T follicular helper cell (primary cell): ENCODE results near the gene HIPK3.
"Not testable (repeated sequence)": the region's sequence is repeated elsewhere in the genome, so short reads cannot be mapped to it uniquely, and the experiment has no call there.

Source experiments
- DNase-seq: peaks from one replicate; pipeline ENCODE4 v3.0.0-alpha.2; 2020; ENCODE audit warnings: low read depth

The HIPK3 gene

DNA sequence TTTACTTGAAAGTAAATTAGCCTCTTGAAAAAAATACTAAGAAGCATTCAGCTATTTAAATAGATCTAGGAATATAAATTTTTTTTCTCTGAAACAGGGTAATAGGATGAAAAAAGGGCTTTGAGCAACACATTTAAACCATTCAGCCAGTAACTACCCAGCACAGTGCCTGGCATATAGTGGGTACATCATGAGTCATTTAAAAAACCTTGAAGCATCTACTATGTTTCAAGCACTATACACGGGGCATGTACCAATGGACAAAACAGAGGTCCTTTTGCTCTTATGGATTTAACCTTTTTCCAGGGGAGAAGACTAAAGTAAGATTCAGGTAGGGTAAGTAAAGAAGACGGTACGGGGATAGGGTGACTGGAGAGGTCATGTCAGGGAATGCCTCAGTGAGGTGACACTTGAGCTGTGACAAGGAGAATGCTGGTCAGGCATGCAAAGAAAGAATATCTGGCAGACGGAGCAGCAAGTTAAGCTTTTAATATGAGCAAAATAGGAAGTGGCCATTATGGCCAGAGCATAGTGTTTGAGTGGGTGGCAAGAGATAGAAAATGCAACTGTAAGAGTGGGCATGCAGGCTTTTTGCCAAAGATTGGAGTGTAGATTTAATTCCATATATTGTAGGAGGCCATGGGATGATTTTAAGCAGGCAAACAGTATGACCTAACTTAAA lies 101.1 kb downstream of the HIPK3 start:
- no peak for DNase-seq

DNA sequence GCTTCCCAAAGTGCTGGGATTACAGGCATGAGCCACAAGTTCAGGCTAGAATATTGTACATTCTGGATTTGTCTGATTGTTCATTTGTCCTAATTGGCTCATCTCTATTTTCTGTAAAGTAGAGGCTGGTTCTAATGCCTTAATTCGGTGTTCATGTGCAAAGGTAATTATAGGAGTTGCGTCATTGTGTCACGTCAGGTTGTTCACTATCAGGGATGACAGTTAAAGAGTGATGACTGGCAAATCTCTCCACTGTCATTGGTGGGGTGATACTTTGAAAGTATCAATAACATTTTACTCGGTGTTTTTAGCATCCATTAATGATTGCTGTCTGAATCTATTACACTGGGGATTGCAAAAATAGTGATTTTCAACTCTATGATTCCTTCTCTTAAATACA lies 103.5 kb downstream of the HIPK3 start:
- DNase-seq: no peak

DNA sequence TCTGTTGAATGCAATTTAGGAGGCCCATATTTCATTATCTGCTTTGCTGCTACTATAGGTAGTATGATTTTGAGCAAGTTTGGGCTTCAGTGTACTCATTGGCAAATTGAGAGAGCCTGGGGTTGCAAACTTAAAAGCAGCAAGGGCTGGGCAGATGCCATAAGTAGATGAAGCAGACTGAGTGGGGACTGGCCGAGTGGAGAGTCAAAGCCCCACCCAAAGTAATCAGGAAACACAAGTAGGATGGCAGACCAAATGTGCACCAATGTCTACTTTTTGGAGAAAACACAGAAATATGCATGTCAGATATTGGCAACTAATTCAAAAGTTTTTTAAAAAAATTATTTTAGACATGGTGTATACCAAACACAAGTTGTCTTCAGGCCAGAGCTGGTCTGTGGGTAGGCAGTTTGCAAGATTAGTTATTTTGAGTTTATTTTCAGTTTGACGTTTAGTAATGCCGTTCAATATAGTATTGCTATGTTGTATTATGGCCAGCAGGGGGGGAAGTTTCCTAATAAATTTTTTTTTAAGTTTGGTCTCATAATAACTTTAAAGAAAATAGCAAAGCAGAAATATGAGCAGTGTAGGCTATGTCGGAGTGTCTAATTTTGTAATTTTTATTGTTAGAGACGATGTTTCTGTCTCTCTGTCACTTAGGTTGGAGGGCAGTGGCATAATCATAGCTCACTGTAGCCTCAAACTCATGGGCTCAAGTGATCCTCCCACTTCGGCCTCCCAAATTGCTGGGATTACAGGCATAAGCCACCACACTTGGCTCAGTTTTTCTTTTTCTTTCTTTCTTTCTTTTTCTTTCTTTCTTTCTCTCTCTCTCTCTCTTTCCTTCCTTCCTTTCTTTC lies 105.1 kb downstream of the HIPK3 start:
- no peak for DNase-seq

DNA sequence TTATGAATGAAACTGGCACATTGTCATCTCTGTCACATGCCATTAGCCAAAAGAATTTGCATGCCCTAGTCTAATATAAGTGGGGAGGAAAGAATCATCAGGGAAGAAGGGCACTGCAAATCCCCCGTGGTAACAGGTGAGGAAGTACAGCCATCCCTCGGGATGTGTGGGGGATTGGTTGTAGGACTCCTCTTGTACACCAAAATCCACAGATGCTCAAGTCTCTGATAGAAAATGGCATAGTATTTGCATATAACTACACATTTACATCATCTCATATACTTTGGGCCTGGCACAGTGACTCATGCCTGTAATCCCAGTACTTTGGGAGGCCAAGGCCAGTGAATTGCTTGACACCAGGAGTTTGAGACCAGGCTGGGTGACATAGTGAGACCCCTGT lies 109.7 kb downstream of the HIPK3 start:
- DNase-seq: no peak

DNA sequence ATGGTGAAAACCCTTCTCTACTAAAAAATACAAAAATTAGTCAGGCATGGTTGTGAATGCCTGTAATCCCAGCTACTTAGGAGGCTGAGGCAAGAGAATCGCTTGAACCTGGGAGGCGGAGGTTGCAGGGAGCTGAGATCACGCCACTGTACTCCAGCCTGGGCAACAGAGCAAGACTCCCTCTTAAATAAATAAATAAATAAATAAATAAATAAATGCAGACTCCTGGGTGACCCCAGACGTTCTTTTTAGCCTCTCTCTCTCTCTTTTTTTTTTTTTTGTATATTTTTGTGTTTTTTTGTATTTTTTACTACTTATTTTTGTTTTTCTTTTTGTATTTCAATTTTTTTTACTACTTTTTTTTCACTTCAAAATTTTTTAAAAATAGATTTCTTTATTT lies 111.3 kb downstream of the HIPK3 start:
- not testable (repeated sequence) for DNase-seq

DNA sequence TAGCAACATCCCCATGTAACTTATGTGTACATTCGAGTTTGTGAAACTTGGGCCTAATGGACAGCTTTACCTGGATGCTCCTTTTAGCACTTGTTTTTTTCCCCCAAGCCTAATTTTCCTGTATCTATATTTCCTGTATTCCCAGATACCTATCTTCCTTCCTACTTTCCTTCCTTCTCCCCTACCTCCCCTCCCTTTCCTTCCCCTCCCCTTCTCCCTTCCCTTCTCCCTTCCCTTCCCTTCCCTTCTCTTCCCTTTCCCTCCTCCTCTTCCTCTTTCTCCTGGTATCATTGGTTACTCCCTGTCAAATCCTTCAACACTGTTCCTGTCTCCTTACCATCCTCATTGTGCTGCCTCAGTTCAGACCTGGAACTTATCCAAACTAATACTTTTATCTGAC lies 111.8 kb downstream of the HIPK3 start:
- DNase-seq: no peak

DNA sequence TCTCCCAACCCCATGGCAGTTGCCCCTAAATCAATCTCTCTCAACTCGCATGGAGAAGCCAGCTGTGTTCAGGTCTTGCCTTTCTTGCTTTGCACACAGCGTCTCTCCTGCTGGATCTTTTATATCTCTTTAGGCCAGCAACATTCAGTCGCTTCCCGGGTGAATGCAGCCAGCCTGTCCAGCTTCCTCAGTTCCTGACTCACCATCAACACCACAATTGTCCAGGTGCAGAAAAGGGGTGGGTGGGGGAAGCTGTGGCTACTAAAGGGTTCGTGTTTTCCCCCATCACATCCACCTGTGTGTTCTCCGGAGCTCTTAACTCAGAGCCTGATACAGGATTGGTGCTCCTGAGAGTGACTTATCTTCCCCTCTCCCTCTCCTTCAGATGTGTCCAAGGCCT lies 116.5 kb downstream of the HIPK3 start:
- no peak for DNase-seq

DNA sequence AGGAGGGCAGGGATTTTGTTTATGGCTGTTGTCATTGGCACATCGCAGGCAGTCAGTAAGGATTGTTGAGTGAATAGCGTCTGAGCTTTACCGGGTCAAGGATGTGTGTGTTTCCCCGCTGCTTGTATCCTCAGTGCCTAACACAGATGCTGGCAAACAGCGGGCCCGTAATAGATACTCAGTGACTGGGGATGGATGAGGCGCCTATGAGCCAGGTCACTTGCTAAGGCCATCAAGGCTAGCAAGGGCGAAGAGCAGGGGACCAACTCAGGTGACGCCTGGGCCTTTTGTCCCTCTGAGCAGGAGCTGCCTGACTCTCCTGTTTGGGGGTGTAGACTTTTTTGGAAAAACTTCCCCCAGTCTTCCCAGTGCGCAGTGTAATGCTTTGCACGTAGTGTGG lies 118.1 kb downstream of the HIPK3 start:
- no peak for DNase-seq

DNA sequence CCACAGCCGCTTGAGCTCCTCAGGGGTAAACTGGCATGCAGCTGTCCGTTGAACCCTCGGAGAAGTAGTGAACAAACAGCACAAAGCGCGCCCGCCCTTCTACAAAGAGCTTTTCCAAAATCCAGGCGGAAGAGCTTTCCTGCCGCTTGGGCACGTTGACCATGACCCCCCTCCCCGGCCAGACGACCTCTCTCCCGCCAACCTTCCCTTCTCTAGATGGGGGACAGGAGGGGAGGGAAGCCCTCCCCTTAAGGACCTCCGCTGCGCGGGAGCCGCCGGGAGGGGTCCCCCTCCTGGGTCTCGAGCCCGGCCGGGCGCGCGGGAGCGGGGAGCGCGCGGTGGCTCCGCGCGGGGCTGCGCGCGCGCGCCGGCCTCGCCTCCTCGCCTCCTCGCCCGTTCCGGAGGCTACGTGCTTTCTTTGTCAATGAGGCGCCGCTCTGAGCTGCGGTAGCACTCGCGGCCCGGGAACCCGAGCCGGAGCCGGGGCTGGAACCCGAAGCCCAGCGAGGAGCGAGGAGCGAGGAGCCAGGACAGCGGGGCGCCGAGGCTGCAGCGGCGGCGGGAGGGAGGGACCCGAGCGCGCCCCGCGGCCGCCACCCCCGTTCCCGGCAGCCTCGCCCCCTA lies 118.6 kb downstream of the HIPK3 start, which contains the start of gene KIAA1549L:
TSS of gene KIAA1549L (plus strand) at position 421 of the 624 bp plus-strand sequence.
- DNase-seq: no peak

DNA sequence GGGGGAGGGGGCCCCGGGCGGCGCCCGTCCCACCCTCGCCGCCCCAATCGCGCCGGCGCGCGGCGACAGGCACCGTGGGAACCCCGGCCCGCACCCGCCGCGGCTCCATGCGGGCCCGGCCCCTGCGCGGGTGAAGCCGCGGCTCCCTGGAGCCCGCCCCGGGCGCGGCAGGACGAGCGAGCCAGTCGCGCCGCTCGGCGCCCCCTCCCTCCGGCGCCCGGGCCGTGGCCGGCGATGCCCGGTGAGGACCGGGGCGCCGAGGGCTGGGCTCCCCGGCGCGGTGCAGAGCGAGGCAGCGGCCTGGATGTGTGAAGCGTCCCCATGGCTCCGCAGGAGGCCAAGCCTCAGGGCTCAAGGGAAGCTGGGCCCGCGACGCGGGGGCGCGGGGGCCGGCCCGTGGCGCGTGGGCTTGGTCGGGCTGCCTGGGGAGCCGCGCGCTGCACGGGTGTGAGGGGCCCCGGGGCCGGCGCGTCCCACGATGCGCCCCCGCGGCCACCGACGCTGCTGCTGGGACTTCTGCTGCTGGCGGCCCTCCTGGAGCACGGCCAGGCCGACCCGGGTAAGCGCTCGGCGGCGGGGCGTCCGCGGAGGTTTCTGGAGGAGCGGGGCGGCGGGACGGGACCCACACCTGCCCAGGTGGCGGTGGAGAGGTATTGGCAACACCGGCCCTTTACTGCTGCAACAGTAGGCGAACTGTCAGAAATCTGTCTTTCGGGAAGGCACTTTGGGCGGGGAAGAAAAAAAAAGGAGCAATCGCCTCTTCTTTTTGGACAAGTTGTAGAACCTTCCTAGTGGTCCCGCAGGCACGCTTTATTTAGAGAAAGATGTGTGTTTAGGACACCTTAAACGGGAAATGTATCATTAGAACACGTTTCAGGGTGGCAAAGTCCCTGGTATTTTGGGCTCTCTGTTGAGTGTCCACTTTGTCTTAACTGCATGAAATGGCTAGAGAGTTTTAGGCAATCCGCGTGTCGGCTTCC lies 119.4 kb downstream of the HIPK3 start:
- DNase-seq: no peak

DNA sequence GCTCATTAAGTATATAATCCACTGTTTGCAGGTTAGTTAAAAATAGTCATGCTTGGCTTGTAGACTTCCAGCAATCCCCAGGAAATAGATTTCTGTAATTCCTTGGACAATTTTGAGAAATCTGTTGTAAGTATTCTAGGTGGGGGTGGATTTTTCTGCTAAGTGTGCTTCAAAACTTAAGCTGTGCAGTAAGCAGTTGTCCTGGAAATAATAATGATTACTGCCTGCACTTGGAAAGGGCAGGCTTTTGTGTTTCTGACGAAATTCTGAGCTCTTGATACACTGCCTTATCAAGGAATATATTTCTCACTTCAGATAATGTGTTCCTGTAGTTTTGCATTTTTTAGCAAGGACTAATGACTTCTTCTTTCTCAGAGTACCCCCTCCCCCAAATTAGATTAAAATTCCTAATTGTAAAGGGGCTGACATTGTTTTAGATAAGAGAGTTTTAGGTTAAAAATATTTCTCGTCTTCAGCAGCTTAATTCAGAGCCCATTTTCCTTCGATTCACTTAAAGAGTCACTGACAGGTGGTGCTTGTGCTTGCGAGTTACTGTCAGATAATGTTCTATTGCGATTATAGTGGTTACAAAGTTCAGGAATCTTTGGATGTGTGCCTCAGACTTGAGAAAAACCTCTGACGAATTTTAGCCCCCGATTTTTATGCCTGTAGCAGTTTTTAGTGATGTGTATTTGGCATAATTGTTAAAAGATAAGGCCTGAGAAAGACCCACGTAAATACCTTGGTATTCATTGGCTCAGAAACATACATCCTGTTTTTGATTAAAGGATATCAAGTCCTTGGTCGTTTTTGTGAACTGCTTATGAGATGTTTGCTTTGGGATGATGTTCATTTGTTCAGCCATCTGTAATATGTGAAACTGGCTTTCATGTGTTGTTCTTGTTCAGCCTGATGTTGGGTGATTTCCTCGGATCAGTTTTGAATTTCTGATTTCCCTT lies 120.5 kb downstream of the HIPK3 start:
- no peak for DNase-seq

DNA sequence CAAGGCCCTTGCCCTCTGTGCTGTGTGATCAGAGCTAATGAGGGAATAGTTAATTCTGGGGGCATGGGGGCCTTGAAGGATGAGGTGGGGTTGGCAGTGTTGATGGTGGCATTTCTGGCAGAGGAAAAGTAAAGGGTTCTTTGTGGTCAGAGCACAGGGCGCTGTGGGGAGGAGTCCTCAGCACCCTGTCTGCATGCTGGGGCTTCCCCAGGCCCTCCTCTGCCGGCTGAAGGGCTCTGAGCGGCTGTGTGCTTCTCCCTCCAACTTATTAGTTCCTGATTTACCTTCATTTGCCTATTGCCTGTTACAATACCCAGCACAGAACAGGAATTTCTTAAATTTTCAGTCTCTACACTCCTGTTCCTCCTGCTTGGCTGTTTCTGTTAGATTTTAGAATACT lies 122.8 kb downstream of the HIPK3 start:
- DNase-seq: no peak

DNA sequence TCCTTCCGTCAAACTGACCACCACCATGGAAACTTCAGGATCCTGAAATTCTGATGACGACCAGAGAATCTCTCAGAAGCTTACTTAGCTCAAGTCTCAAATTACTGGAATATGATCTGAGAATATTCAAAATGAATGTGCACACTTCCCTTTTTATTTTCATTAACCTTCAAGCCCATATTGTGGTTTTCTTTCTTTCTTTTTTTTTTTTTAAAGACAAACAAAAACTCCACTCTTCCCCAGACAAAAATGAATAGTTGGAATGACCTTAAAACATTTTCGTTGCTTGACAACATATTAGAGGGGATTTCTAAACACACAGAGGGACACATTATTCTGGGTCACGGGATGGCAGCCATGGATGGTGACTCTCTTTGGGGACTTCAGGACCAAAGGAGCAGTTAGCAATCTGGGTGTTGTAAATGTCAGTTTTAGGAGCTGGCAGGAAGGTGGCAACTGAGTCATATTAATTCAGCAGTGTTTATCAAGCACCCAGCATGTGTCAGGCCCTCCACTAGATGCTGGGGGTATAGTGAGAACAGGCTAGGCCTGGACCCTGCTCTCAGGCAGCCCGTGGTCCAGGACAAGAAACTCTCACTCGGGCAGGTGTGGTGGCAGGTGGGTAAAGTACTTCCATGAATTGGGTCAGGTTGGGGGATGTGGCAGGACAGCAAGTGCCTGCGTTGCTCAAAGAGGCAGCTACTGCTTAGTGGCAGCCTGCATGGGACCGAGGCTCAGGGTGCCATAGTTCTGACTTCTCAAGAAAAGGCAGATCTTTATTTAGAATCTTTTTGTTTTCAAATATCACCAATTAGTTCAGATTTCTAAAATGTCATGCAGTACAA lies 126.1 kb downstream of the HIPK3 start:
- no peak for DNase-seq

DNA sequence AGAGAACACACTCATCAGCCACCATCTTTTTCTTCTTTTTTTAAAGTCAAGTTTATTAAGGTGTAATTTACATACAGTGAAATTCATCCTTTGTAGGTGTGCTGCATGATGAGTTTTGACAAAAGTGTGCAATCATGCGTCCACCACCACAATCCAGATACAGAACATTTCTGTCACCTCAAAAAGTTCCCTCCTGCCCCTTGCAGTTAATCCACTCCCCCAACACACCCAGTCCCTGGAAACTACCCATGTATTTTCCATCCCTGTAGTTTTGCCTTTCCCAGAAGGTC lies 126.7 kb downstream of the HIPK3 start:
- no peak for DNase-seq

DNA sequence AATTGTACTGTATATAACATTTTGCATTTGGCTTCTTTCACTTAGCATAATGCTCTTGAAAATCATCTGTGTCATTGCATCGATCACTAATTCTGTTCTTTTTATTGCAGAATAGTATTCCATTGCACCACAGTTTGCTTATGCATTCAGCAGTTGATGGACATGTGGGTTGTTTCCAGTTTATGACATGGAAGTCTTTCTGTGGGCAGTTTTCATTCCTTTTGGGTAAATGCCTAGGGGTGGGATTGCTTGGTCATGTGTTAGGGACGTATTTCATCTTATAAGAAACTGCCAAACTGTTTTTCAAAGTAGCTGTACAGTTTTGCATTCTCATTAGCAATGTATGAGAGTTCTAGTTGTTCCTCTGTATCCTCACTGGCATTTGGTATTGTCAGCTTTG lies 127.0 kb downstream of the HIPK3 start:
- no peak for DNase-seq

DNA sequence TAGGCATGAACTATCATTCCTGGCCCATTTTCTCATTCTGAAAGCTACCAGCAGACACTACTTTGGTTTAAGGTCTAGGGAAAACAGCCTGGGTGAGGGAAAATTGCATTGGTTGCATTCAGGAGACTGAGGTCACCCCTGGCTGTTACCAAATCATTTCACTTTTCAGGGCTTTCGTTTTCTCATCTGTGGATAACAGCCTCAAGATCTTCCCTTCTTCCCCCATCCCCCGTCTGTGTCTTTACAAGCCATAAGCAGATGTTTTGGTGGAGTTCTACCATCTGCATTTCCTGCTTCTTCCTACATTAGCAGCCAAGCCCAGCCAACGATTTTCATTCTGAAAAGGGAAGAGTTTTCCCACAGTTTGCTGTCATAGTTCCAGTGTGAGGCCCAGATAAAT lies 130.4 kb downstream of the HIPK3 start:
- DNase-seq: no peak

DNA sequence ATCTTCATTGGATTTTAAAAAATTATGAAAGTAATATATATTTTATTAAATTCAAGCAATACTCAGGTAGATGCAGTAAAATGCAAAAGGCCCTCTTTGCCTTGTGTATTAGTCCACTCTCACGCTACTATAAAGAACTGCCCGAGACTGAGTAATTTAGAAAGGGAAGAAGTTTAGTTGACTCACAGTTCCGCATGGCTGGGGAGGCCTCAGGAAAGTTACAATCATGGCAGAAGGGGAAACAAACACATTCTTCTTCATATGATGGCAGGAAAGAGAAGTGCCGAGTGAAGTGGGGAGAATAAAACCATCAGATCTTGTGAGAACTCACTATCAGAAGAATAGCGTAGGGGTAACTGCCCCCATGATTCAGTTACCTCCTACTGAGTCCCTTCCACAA lies 130.8 kb downstream of the HIPK3 start:
- DNase-seq: no peak

DNA sequence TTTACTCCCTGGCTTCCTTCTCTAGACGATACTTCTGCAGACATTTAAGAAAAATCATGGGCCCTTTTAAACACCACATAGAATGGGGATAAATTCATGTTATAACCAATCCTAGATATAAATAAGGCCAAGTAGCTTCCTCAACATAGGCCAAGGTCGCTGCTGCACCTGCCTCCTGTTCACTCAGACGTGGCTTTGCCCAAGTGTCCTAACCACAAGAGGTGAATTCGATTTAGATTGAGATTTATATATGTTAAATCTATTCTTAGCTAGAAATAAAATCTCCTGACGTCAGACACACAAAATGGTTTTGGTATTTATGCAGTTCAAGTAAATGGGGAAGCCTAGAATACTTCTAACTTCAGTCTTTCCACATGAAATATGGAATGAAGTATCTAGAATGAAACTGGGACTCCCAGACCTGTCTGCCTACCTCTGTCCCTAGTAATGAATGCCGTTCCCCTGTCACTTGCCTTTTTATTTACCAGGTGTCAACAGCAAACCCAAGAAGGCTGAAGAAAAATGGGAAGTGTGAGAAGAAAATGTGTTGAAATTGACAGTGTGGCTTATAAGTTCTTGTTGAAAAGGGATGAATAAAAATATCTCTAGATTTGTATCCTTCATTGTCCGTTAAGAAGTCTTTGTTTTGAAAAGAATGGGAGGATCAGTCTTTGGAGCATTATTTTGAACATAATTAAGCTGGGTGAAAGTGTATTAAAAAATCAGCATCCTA lies 131.8 kb downstream of the HIPK3 start:
- no peak for DNase-seq

DNA sequence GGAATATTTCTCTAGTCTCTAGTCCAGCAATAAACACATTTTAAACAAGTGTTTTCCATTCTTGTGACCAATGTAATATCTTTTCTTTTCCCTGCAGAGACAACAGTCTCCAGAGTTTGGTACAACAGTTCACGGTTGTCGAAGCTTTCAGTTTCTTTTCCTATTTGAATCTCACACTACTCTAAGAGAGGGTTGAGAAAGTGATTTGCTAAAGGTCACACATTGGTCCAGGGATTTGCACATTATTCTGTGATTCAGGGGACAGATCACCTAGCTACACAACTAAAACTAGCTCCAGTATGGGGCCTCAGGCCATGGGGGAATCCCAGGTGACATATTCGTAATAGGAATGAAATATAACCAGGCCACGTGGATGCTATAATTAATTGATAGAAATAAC lies 132.5 kb downstream of the HIPK3 start:
- no peak for DNase-seq
